HEK293 (cell line): Measurements from ENCODE around the gene PAK5.

Source experiments
- CTCF ChIA-PET: fragments of 350-600 bp; formaldehyde crosslinking; extraction: SDS; loops from one replicate; lab custom pipeline; 2021; ENCODE audit warnings: antibody characterized with exemption; lab: Yijun Ruan, JAX
- POLR2A ChIA-PET: fragments of 300-600 bp; formaldehyde crosslinking; extraction: SDS; loops from one replicate; lab custom pipeline; 2020; ENCODE audit warnings: antibody characterized with exemption, inconsistent platforms; lab: Yijun Ruan, JAX
- H3K27ac ChIP-seq: fragments of 200-500 bp; sonication (Bioruptor generic); 2 replicates; pipeline ENCODE4 v1.5.1; 2014; ENCODE audit warnings: low read depth, low read length, control low read depth, inconsistent platforms; ENCODE audit errors: extremely low read depth
- H3K36me3 ChIP-seq, 2 experiments: fragments of 200-500 bp in 1 of 2; sonication (Bioruptor generic) in 1 of 2; 1 replicate in 1 of 2; 2 replicates in 1 of 2; pipeline ENCODE4 v1.5.1; 2014 to 2017; ENCODE audit warnings: inconsistent platforms in 2 of 2, low read length in 2 of 2; ENCODE audit not compliant: control insufficient read depth in 2 of 2, insufficient read depth in 1 of 2
- H3K4me1 ChIP-seq: fragments of 200-500 bp; sonication (Bioruptor generic); 2 replicates; pipeline ENCODE4 v1.5.1; 2014; ENCODE audit warnings: mild to moderate bottlenecking, low read length, inconsistent platforms; ENCODE audit not compliant: control insufficient read depth, insufficient read depth
- H3K4me3 ChIP-seq: 2 replicates; pipeline ENCODE4 v1.5.1; 2011; ENCODE audit warnings: low read depth, mild to moderate bottlenecking, control low read depth, low read length, moderate library complexity
- H3K9me3 ChIP-seq: fragments of 200-500 bp; sonication (Bioruptor generic); 2 replicates; pipeline ENCODE4 v1.5.1; 2014; ENCODE audit warnings: low read depth, low read length, inconsistent platforms; ENCODE audit not compliant: control insufficient read depth, insufficient read depth
- REPIN1 ChIP-seq: fragments of 450-650 bp; formaldehyde crosslinking; IDR thresholded peaks from 2 replicates; pipeline ENCODE4 v1.5.1; 2017; ENCODE audit warnings: missing biosample characterization, missing genetic modification characterization, low read depth
- SCRT2 ChIP-seq: fragments of 450-650 bp; formaldehyde crosslinking; IDR thresholded peaks from 2 replicates; pipeline ENCODE4 v1.5.1; 2016; ENCODE audit warnings: missing biosample characterization, missing genetic modification characterization
- SETDB1 ChIP-seq: IDR thresholded peaks from one replicate; pipeline ENCODE4 v1.6.1; 2017; ENCODE audit warnings: mild to moderate bottlenecking, low read length, moderate library complexity, mixed read lengths; ENCODE audit not compliant: insufficient read length
- ZFHX2 ChIP-seq: fragments of 450-650 bp; formaldehyde crosslinking; conservative IDR thresholded peaks from 2 replicates; pipeline ENCODE4 v1.5.1; 2016; ENCODE audit warnings: missing biosample characterization, missing genetic modification characterization
- ZNF112 ChIP-seq: fragments of 450-650 bp; formaldehyde crosslinking; IDR thresholded peaks from 2 replicates; pipeline ENCODE4 v1.5.0; 2017; ENCODE audit warnings: missing biosample characterization, missing genetic modification characterization
- ZNF114 ChIP-seq: fragments of 450-650 bp; formaldehyde crosslinking; IDR thresholded peaks from 2 replicates; pipeline ENCODE4 v1.5.0; 2017; ENCODE audit warnings: missing biosample characterization, missing genetic modification characterization
- ZNF132 ChIP-seq: fragments of 450-650 bp; formaldehyde crosslinking; IDR thresholded peaks from 2 replicates; pipeline ENCODE4 v1.5.1; 2017; ENCODE audit warnings: missing biosample characterization, missing genetic modification characterization, borderline replicate concordance
- ZNF221 ChIP-seq: fragments of 450-650 bp; formaldehyde crosslinking; IDR thresholded peaks from 2 replicates; pipeline ENCODE4 v1.5.1; 2017; ENCODE audit warnings: missing biosample characterization, missing genetic modification characterization, borderline replicate concordance
- ZNF391 ChIP-seq: fragments of 450-650 bp; formaldehyde crosslinking; IDR thresholded peaks from 2 replicates; pipeline ENCODE4 v1.5.1; 2016; ENCODE audit warnings: low read depth, missing biosample characterization, missing genetic modification characterization, borderline replicate concordance
- ZNF394 ChIP-seq: fragments of 450-650 bp; formaldehyde crosslinking; IDR thresholded peaks from 2 replicates; pipeline ENCODE4 v1.5.1; 2016; ENCODE audit warnings: missing biosample characterization, missing genetic modification characterization, mild to moderate bottlenecking, moderate library complexity, borderline replicate concordance
- ZNF501 ChIP-seq: fragments of 450-650 bp; formaldehyde crosslinking; IDR thresholded peaks from 2 replicates; pipeline ENCODE4 v1.5.1; 2016; ENCODE audit warnings: missing biosample characterization, missing genetic modification characterization
- ZNF530 ChIP-seq: fragments of 450-650 bp; formaldehyde crosslinking; IDR thresholded peaks from 2 replicates; pipeline ENCODE4 v1.5.1; 2016; ENCODE audit warnings: low read depth, missing biosample characterization, missing genetic modification characterization
- ZNF558 ChIP-seq: fragments of 450-650 bp; formaldehyde crosslinking; IDR thresholded peaks from 2 replicates; pipeline ENCODE4 v1.5.1; 2016; ENCODE audit warnings: missing biosample characterization, missing genetic modification characterization
- ZNF585B ChIP-seq: fragments of 450-650 bp; formaldehyde crosslinking; IDR thresholded peaks from 2 replicates; pipeline ENCODE4 v1.5.1; 2016; ENCODE audit warnings: missing biosample characterization, missing genetic modification characterization
- ZNF654 ChIP-seq: fragments of 450-650 bp; formaldehyde crosslinking; IDR thresholded peaks from 2 replicates; pipeline ENCODE4 v1.5.1; 2016; ENCODE audit warnings: low read depth, missing biosample characterization, missing genetic modification characterization
- ZSCAN23 ChIP-seq: fragments of 450-650 bp; formaldehyde crosslinking; IDR thresholded peaks from 2 replicates; pipeline ENCODE4 v1.5.1; 2016; ENCODE audit warnings: missing biosample characterization, missing genetic modification characterization
- TF ChIP-seq, protein P1 (sequence below): fragments of 450-650 bp; formaldehyde crosslinking; conservative IDR thresholded peaks from 2 replicates; pipeline ENCODE4 v1.5.1; 2016; ENCODE audit warnings: low read depth, missing biosample characterization, missing genetic modification characterization
- TF ChIP-seq, protein P2 (sequence below): fragments of 450-650 bp; formaldehyde crosslinking; IDR thresholded peaks from 2 replicates; pipeline ENCODE4 v1.5.1; 2017; ENCODE audit warnings: missing biosample characterization, missing genetic modification characterization
- TF ChIP-seq, protein P3 (sequence below): fragments of 450-650 bp; formaldehyde crosslinking; IDR thresholded peaks from 2 replicates; pipeline ENCODE4 v1.5.1; 2016; ENCODE audit warnings: missing biosample characterization, missing genetic modification characterization
- TF ChIP-seq, protein P4 (sequence below): fragments of 450-650 bp; formaldehyde crosslinking; IDR thresholded peaks from 2 replicates; pipeline ENCODE4 v1.5.1; 2016; ENCODE audit warnings: missing biosample characterization, missing genetic modification characterization

PAK5 gene

DNA sequence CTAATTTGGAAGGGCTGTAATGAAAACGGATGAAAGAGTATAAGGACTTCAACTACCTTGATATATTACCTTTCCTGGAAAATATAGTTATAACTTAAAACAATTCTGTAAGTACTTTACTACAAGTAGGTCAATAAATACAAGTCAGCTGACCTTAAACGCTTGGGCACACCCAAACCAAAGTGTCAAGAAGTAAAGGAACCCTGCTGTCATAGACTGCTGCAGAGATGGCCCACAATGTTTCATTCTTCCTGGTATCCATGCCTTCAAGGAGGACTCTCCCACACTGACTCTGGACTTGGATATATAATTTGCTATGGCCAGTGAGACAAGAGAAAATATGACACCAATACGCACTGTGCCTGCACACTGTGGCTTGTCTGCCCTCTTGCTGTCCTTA, 192.5 kb downstream of the PAK5 start:
- H3K4me3 ChIP-seq, result no peak overlapping the region
- no peak overlapping the region for H3K27ac ChIP-seq
- H3K4me1 ChIP-seq, result no peaks in the 10 kb centered on the region
- CTCF ChIA-PET, result interaction anchor here (1.1 to 1.3 kb wide), 2 partner anchors 238 to 332 kb away, joined by 3 to 5 read pairs; no protein-coding TSS in a partner anchor
- POLR2A ChIA-PET, result no interaction called here
- H3K9me3 ChIP-seq, result no peaks in the 10 kb centered on the region
- no peak for TF ChIP-seq ZNF112 (tag by site-specific recombination)
- TF ChIP-seq ZNF585B, result no peak
- TF ChIP-seq ZNF114 (tag by site-specific recombination), result no peak
- TF ChIP-seq REPIN1 (tag by site-specific recombination), result no peak
- TF ChIP-seq ZSCAN23 (tag by site-specific recombination), result no peak
- no peak for TF ChIP-seq ZNF530 (tag by site-specific recombination)
- TF ChIP-seq ZNF558 (tag by site-specific recombination), result no peak
- no peak for TF ChIP-seq SETDB1
- TF ChIP-seq ZNF654 (tag by site-specific recombination), result no peak
- TF ChIP-seq, protein P1, sequence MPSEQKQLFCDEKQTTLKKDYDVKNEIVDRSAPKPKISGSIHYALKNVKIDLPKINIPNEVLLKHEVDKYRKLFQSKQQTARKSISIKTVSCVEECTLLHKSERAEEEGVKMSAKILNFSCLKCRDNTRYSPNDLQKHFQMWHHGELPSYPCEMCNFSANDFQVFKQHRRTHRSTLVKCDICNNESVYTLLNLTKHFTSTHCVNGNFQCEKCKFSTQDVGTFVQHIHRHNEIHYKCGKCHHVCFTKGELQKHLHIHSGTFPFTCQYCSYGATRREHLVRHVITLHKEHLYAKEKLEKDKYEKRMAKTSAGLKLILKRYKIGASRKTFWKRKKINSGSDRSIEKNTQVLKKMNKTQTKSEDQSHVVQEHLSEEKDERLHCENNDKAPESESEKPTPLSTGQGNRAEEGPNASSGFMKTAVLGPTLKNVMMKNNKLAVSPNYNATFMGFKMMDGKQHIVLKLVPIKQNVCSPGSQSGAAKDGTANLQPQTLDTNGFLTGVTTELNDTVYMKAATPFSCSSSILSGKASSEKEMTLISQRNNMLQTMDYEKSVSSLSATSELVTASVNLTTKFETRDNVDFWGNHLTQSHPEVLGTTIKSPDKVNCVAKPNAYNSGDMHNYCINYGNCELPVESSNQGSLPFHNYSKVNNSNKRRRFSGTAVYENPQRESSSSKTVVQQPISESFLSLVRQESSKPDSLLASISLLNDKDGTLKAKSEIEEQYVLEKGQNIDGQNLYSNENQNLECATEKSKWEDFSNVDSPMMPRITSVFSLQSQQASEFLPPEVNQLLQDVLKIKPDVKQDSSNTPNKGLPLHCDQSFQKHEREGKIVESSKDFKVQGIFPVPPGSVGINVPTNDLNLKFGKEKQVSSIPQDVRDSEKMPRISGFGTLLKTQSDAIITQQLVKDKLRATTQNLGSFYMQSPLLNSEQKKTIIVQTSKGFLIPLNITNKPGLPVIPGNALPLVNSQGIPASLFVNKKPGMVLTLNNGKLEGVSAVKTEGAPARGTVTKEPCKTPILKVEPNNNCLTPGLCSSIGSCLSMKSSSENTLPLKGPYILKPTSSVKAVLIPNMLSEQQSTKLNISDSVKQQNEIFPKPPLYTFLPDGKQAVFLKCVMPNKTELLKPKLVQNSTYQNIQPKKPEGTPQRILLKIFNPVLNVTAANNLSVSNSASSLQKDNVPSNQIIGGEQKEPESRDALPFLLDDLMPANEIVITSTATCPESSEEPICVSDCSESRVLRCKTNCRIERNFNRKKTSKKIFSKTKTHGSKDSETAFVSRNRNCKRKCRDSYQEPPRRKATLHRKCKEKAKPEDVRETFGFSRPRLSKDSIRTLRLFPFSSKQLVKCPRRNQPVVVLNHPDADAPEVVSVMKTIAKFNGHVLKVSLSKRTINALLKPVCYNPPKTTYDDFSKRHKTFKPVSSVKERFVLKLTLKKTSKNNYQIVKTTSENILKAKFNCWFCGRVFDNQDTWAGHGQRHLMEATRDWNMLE (tag by site-specific recombination), result no peak
- TF ChIP-seq SCRT2 (tag by site-specific recombination), result no peak
- TF ChIP-seq, protein P2, sequence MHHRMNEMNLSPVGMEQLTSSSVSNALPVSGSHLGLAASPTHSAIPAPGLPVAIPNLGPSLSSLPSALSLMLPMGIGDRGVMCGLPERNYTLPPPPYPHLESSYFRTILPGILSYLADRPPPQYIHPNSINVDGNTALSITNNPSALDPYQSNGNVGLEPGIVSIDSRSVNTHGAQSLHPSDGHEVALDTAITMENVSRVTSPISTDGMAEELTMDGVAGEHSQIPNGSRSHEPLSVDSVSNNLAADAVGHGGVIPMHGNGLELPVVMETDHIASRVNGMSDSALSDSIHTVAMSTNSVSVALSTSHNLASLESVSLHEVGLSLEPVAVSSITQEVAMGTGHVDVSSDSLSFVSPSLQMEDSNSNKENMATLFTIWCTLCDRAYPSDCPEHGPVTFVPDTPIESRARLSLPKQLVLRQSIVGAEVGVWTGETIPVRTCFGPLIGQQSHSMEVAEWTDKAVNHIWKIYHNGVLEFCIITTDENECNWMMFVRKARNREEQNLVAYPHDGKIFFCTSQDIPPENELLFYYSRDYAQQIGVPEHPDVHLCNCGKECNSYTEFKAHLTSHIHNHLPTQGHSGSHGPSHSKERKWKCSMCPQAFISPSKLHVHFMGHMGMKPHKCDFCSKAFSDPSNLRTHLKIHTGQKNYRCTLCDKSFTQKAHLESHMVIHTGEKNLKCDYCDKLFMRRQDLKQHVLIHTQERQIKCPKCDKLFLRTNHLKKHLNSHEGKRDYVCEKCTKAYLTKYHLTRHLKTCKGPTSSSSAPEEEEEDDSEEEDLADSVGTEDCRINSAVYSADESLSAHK, result no peak
- no peak for TF ChIP-seq ZNF501
- TF ChIP-seq, protein P3, sequence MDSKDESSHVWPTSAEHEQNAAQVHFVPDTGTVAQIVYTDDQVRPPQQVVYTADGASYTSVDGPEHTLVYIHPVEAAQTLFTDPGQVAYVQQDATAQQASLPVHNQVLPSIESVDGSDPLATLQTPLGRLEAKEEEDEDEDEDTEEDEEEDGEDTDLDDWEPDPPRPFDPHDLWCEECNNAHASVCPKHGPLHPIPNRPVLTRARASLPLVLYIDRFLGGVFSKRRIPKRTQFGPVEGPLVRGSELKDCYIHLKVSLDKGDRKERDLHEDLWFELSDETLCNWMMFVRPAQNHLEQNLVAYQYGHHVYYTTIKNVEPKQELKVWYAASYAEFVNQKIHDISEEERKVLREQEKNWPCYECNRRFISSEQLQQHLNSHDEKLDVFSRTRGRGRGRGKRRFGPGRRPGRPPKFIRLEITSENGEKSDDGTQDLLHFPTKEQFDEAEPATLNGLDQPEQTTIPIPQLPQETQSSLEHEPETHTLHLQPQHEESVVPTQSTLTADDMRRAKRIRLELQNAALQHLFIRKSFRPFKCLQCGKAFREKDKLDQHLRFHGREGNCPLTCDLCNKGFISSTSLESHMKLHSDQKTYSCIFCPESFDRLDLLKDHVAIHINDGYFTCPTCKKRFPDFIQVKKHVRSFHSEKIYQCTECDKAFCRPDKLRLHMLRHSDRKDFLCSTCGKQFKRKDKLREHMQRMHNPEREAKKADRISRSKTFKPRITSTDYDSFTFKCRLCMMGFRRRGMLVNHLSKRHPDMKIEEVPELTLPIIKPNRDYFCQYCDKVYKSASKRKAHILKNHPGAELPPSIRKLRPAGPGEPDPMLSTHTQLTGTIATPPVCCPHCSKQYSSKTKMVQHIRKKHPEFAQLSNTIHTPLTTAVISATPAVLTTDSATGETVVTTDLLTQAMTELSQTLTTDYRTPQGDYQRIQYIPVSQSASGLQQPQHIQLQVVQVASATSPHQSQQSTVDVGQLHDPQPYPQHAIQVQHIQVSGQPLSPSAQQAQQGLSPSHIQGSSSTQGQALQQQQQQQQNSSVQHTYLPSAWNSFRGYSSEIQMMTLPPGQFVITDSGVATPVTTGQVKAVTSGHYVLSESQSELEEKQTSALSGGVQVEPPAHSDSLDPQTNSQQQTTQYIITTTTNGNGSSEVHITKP (tag by site-specific recombination), result no peak
- no peak for TF ChIP-seq ZFHX2 (tag by site-specific recombination)
- TF ChIP-seq ZNF221, result no peak
- TF ChIP-seq, protein P4, sequence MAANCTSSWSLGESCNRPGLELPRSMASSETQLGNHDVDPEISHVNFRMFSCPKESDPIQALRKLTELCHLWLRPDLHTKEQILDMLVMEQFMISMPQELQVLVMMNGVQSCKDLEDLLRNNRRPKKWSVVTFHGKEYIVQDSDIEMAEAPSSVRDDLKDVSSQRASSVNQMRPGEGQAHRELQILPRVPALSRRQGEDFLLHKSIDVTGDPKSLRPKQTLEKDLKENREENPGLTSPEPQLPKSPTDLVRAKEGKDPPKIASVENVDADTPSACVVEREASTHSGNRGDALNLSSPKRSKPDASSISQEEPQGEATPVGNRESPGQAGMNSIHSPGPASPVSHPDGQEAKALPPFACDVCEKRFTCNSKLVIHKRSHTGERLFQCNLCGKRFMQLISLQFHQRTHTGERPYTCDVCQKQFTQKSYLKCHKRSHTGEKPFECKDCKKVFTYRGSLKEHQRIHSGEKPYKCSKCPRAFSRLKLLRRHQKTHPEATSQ (tag by site-specific recombination), result no peak
- no peak for TF ChIP-seq ZNF391 (tag by site-specific recombination)
- no peak for TF ChIP-seq ZNF394 (tag by site-specific recombination)
- TF ChIP-seq ZNF132 (tag by site-specific recombination), result no peak
- no peaks in the 10 kb centered on the region for H3K36me3 ChIP-seq
